HG02678 (cell line): ENCODE results near the gene GMFB.

Experiments
- ATAC-seq: cut with Tn5 transposase; IDR thresholded peaks from one replicate; pipeline ENCODE4 v1.9.1; 2021; ENCODE audit warnings: mild to moderate bottlenecking, moderate library complexity; ENCODE audit not compliant: unreplicated experiment

Gene GMFB

GRCh38 chr14:54493293-54493692, 4.5 kb upstream of the GMFB start:
- ATAC-seq: no peak

GRCh38 chr14:54490445-54491175, 1.8 kb upstream of the GMFB start:
- no peak for ATAC-seq

- ATAC-seq: no peak
Measured at GRCh38 chr14:54489731-54490444, 1.1 kb upstream of the GMFB start.

- no peak for ATAC-seq
Measured at GRCh38 chr14:54489318-54489683, 521 bp upstream of the GMFB start.

- no peak for ATAC-seq
Measured at GRCh38 chr14:54488318-54488645, 498 bp downstream of the GMFB start.

GRCh38 chr14:54487771-54488170, 1.0 kb downstream of the GMFB start:
- ATAC-seq: no peak

- no peak for ATAC-seq
Measured at GRCh38 chr14:54486685-54487084, 2.1 kb downstream of the GMFB start.

- no peak for ATAC-seq
Measured at GRCh38 chr14:54483846-54484245, 4.9 kb downstream of the GMFB start.

- no peak for ATAC-seq
Measured at GRCh38 chr14:54483073-54483745, 5.6 kb downstream of the GMFB start.

GRCh38 chr14:54481695-54482094, 7.1 kb downstream of the GMFB start:
- no peak for ATAC-seq

- no peak for ATAC-seq
Measured at GRCh38 chr14:54480830-54481562, 7.8 kb downstream of the GMFB start.

- no peak for ATAC-seq
Measured at GRCh38 chr14:54478636-54479215, 10.1 kb downstream of the GMFB start.

- no peak for ATAC-seq
Measured at GRCh38 chr14:54475911-54476310, 12.9 kb downstream of the GMFB start.

- ATAC-seq: no peak
Measured at GRCh38 chr14:54475187-54475899, 13.4 kb downstream of the GMFB start.

GRCh38 chr14:54474232-54474793, 14.5 kb downstream of the GMFB start:
- ATAC-seq: no peak

GRCh38 chr14:54472315-54472714, 16.5 kb downstream of the GMFB start:
- ATAC-seq: no peak

- ATAC-seq: no peak
Measured at GRCh38 chr14:54471641-54472040, 17.1 kb downstream of the GMFB start.

GRCh38 chr14:54470701-54471100, 18.1 kb downstream of the GMFB start:
- ATAC-seq: no peak

- ATAC-seq: no peak
Measured at GRCh38 chr14:54467280-54467679, 21.5 kb downstream of the GMFB start.

GRCh38 chr14:54465654-54466053, 23.1 kb downstream of the GMFB start:
- no peak for ATAC-seq
